Stimulated activated CD8-positive, alpha-beta memory T cell treated with anti-CD3 and anti-CD28 coated beads, Interleukin-2, amount 100 ng/mL, for 48 hours (primary cell): ENCODE measurements around the gene HNRNPC.
"Not testable (repeated sequence)": the region's sequence is repeated elsewhere in the genome, so short reads cannot be mapped to it uniquely, and the experiment has no call there.

Experiments used
- DNase-seq, 2 donors: peaks; one replicate each; pipeline ENCODE4 v3.0.0-alpha.2; 2020; ENCODE audit warnings: low read depth in 2 of 2

HNRNPC gene

DNA sequence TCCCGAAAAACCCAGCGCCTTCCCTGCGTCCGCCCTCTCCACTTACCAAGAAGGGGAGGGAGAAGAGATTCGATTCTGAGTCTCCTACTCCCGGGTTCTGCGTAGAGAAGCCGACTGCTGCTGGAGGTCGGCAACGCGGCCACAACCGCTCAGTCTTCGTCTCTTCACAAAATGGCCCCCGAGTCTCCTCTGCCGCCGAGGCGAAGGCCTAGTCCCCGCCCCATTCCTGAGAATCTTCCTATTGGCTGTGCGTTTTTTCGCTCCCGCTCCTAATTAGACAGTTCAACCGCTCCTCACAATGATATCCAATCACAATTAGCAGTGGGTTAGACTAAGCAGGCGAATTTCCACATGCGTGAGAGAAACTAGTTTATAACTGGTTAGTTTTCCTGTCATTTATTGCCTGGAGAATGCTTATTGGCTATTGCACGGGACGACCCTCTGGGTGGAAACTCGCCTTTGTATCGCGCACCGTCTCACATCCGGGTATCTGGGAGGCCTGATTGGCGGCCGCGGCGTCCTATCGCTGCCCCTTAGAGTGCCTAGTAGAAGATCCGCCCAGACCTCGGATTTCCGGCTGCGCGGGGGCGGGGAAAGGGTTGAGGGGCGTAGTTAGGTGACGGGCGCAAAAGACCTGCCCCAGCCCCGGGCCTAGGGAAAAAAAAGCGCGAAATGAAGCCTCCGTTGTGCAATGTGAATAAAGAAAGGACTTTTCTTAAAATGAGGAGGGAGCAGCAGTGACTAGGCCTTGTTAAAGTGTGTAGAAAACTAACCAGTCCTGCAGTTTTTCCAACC is at the start of gene HNRNPC:
Gene HNRNPC (minus strand): TSS at position 191 of the 795 bp plus-strand sequence. CDS start 35,249 bp downstream, outside the sequence.
- DNase-seq = peak; percentile 100

DNA sequence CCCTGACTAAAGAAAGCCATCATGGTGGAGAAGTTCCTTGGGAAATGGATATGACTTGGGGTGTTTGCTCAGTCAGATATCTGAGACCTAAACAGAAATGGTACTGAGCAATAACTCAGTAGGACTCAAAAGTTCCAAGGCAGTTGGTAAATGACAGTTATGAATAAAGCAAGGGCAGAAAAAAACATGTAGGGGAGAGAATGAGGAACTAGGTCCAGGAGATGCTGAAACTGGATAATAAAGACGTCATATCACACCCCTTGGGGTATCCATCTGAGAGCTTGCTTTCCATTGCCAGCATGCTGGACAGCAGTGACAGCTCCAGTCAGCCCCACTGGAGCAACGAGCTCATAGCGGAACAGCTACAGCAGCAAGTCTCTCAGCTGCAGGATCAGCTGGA is 48.2 kb upstream of the HNRNPC start:
- DNase-seq = no peak

DNA sequence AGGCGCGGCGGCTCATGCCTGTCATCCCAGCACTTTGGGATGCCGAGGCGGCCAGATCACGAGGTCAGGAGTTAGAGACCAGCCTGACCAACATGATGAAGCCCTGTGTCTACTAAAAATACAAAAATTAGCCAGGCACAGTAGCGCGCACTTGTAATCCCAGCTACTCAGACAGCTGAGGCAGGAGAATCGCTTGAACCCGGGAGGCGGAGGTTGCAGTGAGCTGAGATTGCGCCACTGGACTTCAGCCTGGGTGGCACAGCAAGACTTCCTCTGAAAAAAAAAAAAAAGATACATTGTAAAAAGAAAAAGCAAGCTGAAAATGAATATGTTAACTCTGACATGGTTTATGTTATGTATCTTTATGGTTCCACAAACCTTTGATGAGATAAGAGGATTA is 44.3 kb upstream of the HNRNPC start:
- no peak for DNase-seq

DNA sequence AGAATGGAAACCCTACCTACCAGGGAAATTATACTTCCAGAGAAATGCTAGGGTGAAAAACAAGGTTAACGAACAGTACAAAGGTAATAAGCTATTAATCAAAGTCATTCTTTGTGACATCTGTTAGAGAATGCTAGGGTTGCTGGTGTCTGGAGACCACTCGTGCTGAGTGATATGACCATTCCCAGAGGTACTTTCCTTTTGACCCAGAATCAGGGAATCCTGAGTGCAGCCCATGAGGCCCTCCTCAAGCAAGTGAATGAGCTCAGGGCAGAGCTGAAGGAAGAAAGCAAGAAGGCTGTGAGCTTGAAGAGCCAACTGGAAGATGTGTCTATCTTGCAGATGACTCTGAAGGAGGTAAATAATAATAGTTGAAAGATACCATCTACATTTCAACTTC is 42.4 kb upstream of the HNRNPC start:
- no peak for DNase-seq

DNA sequence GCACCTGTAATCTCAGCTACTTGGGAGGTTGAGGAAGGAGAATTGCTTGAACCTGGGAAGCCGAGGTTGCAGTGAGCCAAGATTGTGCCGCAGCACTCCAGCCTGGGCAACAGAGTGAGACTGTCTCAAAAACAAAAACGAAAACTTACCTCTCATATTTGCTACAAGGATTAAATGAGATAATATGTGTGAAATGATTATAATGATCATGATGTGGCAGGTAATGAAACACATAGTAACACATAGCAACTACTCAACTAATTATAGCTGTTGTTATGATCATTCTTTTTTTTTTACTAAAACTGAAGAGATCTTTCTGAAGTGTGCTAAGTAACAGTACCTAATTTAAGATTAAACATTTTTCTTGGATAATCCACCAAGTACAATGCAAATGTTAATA is 40.7 kb upstream of the HNRNPC start:
- DNase-seq = no peak

DNA sequence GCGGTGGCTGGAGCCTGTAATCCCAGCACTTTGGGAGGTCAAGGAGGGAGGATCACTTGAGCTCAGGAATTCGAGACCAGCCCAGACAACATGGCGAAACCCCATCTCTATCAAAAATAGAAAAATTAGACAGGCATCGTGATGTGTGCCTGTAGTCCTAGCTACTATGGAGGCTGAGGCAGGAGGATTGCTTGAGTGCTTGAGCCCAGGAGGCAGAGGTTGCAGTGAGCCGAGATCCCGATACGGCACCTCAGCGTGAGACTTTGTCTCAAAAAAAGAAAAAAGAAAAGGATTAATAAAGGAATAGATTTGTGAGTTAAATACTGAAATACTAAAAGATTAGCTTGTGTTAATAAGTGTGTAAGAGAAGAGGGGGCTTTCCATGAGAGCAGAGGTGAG is 40.0 kb upstream of the HNRNPC start:
- no peak for DNase-seq

DNA sequence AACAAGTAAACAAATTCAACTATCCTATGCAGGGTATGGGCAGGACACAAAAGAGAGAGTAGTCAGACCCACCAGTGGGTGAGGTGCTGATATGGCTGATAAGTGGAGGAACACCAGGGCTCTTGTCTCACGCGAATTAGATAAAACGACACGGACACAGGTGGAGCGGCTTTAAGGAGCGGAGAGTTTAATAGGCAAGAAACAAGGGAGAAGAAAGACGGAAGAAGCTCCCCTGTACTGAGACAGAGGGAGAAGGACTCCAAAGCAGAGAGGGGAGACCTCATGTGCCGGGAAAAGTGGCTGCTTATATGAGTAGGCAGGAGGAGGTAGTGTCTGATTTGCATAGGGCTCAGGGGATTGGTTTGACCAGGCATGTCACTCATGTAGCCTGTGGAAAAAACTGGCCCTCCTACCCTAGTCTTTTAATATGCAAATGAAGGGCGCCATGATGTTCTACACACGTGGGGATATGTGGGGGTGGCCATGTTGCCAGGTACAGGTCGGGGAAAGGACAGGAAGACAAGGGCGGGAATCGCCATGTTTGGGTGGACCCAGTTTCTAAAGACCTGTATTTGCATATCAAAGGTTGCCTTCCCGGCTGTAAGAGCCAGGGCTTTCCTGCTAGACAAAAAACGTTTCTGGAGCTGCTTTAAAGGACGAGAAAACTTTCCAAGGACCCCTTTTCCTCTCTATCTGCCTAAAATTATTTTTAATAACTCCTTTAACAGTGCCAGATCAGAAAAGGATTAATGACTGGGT is 39.4 kb upstream of the HNRNPC start:
- DNase-seq = peak; percentile 38 to 62

DNA sequence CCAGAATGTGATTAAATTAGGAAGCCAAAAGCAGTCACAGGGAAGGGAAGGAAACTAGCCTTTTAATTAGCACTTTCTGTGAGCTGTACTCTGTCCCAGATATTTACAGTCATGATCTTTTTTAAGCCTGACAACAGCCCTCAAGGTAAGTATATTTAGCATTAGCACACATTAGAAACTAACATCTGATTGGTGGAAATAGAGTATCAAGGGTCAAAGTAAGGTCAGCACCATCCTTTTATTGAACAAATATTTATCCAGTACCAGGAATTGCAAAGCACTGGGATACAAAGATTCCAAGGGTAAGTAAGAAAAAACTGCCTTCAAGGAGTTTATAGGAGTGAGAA is 38.9 kb upstream of the HNRNPC start:
- DNase-seq = no peak

DNA sequence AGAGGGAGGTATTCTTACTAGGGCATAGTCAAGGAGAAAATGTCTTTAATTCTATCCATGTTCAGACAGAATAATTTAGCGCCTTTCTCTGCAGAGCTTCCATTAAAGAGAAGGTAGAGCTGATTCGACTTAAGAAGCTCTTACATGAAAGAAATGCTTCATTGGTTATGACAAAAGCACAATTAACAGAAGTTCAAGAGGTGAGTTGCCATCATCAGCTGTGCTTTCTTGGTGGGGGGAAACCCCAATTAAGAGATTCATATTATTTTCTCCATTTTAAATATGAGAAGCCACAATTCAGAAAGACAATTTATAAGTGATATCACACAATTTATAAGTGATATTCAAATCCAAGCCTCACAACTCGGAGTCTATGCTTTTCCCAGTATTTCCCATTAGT is 38.4 kb upstream of the HNRNPC start:
- no peak for DNase-seq

DNA sequence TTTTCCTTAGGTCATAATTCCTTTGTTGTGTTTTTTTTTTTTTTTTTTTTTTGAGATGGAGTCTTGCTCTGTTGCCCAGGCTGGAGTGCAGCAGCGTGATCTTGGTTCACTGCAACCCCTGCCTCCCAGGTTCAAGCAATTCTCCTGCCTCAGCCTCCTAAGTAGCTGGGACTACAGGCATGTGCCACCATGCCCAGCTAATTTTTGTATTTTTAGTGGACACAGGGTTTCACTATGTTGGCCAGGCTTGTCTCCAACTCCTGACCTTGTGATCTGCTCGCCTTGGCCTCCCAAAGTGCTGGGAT is 33.5 kb upstream of the HNRNPC start:
- DNase-seq = not testable (repeated sequence)

DNA sequence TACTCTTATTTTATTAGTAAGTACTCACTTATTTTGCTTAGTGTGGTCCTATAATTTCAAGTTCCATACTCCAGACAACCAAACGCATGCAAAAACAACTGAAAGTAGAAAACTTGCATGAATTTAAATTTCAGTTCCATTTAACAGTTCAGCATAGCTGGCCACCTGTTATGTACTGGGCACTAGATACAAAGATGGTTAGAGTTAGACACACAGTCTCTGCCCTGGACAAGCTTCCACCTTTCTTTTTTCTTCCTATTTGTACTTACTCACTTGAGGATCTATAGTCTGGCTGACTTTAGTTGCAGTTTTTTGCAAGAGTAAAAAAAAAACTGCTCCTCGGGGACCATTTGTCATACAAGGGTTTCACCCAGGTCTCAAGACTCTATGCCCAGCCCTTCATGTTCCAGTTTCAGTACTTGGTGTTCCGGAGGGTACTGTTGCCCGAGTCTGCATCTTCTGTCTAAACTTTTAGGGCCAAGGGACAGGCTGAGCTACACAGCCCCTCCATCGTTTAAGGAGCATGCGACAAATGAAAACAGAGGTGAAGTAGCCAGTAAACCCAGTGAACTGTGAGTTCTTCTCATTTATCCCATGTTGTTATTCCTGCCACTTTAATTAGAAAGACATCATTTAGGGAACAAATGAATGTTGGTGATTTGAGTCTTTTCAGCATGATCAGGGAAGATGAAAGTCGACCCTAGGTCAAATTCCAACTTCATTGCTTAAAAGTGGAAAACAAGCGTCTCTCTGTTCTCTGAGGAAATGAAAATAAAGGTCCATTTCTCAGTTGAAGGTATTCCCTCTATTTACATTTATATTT is 33.0 kb upstream of the HNRNPC start:
- no peak for DNase-seq

DNA sequence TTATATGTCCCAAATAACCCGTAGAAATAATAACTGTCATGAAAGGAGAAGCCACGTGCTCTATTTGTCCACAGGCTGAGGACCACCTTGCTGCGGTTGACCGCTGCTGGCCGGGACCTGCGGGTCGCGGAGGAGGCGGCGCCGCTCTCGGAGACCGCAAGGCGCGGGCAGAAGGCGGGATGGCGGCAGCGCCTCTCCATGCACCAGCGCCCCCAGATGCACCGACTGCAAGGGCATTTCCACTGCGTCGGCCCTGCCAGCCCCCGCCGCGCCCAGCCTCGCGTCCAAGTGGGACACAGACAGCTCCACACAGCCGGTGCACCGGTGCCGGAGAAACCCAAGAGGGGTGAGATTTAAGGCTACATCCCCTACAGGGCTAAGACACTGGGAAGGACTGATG is 31.6 kb upstream of the HNRNPC start:
- DNase-seq = peak in 1 of 2 donors; percentile 6

DNA sequence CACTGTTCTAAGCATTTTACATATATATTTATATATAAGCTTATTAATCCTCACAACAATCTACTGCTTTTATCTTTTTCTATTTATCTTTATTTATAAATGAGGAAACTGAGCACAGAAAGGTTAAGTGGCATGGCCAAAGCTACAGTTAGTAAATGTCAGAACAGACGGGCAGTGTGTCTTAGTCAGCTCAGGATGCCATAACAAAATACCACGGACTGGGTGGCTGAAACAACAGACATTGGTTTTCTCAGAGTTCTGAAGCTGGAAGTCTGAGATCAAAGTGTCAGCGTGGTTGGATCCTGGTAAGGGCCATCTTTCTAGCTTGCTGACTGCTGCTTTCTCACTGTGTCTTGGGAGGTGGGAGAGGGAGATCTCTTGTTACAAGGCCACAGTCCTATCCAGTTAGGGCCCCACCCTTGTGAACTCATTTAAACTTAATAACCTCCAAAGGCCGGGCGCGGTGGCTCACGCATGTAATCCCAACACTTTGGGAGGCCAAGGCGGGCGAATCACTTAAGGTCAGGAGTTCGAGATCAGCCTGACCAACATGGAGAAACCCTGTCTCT is 30.4 kb upstream of the HNRNPC start:
- DNase-seq = no peak

DNA sequence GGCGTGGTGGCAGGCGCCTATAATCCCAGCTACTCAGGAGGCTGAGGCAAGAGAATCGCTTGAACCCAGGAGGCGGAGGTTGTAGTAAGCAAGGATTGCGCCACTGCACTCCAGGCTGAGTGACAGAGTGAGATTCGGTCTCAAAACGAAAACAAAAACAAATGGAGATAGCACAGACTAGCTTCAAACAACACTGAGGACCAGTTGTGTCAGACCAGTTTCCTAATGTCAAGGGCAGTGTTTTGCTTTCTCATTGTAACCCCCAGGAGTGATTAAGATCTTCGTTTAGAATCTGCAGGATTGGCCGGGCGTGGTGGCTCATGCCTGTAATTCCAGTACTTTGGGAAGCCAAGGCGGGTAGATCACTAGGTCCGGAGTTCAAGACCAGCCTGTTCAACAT is 29.1 kb upstream of the HNRNPC start:
- DNase-seq = no peak

DNA sequence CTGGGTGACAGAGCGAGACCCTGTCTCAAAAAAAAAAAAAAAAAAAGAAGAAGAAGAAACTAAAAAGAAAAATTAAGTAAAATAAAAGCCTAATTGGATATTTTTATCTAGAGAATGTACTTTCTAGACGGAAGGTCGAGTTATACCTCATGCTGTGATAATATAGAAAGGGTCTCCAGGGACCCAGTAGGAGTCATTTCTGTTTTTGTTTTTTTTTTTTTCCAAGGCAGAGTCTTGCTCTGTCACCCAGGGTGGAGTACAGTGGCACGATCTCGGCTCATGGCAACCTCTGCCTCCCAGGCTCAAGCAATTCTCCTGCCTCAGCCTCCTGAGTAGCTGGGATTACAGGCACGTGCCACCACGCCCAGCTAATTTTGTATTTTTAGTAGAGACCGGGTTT is 24.8 kb upstream of the HNRNPC start:
- not testable (repeated sequence) for DNase-seq

DNA sequence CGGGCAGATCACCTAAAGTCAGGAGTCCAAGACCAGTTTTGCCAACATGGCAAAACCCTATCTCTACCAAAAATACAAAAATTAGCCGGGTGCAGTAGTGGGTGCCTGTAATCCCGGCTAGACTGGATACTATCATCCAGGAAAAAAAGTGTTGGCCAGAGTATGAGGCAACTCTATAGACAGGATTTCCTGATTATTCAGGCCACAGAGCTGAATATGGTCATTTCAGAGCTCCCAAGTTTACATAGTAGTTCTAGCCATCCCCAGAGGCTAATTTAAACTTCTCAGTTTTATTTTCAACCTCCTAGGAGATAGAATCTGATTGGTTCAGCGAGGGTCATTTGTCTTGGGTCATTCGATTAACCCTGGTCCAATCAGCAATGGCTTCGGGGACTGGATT is 17.9 kb upstream of the HNRNPC start:
- no peak for DNase-seq

DNA sequence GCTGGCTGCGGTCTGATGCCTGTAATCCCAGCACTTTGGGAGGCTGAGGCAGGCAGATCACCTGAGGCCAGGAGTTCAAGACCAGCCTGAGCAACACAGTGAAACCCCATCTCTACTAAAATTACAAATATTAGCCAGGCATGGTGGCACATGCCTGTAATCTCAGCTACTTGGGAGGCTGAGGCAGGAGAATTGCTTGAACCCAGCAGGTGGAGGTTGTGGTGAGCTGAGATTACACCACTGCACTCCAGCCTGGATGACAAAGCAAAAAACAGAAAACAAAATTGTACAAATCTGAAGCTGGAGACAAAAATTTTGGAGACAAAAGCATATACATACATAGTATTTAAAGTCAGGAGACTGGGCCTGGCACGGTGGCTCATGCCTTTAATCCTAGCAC is 17.3 kb upstream of the HNRNPC start:
- not testable (repeated sequence) for DNase-seq

DNA sequence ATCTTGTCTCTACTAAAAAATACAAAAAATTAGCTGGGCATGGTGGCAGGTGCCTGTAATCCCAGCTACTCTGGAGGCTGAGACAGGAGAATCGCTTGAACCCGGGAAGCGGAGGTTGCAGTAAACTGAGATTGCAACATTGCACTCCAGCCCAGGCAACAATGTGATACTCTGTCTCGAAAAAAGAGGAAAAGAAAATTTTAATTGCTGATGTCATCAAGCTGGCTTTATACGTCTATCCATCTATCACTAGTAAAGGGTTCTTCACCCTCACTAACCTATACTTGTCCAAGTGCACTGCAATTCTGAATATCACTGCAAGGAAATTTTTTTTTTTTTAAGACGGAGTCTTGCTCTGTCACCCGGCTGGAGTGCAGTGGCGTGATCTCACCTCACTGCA is 12.7 kb upstream of the HNRNPC start:
- not testable (repeated sequence) for DNase-seq

DNA sequence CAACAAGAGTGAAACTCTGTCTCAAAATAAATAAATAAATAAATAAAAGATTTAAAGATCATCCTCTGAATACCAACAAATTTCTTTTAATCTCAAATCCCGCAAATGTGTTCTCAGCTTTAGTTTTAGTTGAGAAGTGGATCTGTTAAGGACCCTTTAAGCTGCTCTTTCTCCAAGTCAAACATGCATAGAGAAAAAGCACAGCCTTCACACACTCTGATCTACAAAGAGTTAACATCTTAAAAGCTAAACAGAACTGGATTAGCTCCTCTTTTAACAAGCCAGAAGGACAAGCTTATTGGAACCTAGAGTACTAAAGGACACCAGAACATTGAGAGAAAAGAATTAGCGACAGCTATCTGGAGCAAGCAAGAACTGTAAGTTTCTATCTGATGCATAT is 10.5 kb upstream of the HNRNPC start, which contains the start of gene RPGRIP1:
Gene RPGRIP1 (plus strand): TSS at position 301 of the 400 bp plus-strand sequence. CDS start 7,894 bp downstream, outside the sequence.
- DNase-seq = no peak

DNA sequence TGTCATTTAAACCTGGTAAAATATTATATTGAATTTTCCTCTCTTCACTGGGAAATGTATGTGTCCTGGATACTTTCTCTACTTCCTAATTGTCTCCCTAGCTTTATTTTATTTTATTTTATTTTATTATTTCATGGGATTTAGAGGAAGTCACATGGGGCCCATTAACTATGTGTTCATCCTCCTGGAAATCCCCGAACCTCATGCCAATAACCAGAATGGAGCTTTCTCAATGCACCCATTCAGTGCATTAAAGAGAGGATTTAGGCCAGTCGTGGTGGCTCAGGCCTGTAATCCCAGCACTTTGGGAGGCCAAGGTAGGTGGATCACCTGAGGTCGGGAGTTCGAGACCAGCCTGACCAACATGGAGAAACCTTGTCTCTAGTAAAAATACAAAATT is 9.4 kb upstream of the HNRNPC start:
- no peak for DNase-seq

DNA sequence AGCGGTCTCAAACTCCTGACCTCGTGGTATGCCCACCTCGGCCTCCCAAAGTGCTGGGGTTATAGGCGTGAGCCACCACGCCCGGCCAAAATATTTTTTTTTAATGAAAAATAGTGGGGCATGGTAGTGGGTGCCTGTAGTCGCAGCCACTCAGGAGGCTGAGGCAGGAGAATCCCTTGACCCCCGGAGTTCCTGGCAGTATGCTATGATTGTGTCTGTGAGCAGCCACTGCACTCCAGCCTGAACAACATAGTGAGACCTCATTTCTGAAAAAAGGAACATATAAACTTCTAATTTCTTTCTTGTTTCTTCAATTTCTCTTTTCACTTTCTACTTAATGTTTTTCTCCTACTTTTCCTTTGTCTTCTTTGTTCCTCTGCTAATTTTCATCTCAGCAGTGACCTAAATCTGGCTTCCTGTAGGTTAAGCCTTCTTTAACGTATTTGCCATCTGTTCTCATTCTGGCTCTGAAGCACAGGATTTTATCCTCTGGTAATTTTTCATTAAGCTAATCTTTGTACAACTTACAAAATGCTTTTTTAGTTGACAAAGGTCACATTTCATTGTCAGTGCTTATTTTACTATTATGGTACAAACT is 6.1 kb upstream of the HNRNPC start:
- DNase-seq = no peak

DNA sequence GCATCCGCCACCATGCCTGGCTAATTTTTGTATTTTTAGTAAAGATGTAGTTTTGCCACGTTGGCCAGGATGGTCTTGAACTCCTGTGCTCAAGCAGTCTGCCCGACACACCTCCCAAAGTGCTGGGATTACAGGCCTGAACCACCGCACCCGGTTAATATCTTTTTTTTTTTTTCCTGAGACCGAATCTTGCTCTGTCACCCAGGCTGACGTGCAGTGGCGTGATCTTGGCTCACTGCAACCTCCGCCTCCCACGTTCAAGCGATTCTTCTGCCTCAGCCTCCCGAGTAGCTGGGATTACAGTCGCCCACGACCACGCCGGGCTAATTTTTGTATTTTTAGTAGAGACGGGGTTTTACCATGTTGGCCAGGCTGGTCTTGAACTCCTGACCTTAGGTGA is 3.4 kb upstream of the HNRNPC start:
- not testable (repeated sequence) for DNase-seq
